Panc1 (cell line): ENCODE measurements around the gene RWDD4. TPM values are rescaled to one million over a fixed set of nuclear protein-coding genes. Genes with fewer than 3 reads are reported as not detected.

Source experiments
- ATAC-seq: fragments of 200-7000 bp; cut with Tn5 transposase; 2 replicates; pipeline ENCODE4 v1.9.1; 2020; ENCODE audit warnings: mild to moderate bottlenecking, moderate library complexity
- BruUV-seq: library from RNA; stranded (reverse); fragments of 400-500 nt; replicated peaks from 2 replicates; lab custom pipeline; 2021; lab: Mats Ljungman, UMichigan
- CTCF ChIA-PET: fragments of 300-600 bp; sonication (Branson Sonifier 250); formaldehyde crosslinking; loops from one replicate; lab custom pipeline; 2022; ENCODE audit warnings: antibody characterized with exemption; lab: Charles Lee
- POLR2A ChIA-PET: fragments of 300-600 bp; sonication (Branson Sonifier 250); formaldehyde crosslinking; loops from one replicate; lab custom pipeline; 2022; ENCODE audit warnings: antibody characterized with exemption; lab: Charles Lee
- DNase-seq: peaks from one replicate; pipeline ENCODE4 v3.0.0-alpha.2; 2010; ENCODE audit warnings: low read depth, low spot score
- H3K27ac ChIP-seq: 2 replicates; pipeline ENCODE4 v1.5.1; 2011; ENCODE audit warnings: mild to moderate bottlenecking, low read length, inconsistent platforms
- H3K27me3 ChIP-seq: fragments of 200-500 bp; sonication (Bioruptor generic); 2 replicates; pipeline ENCODE4 v1.6.0; 2014; ENCODE audit warnings: low read length, inconsistent platforms; ENCODE audit not compliant: control insufficient read depth, insufficient read depth
- H3K36me3 ChIP-seq: fragments of 200-500 bp; sonication (Bioruptor generic); 2 replicates; pipeline ENCODE4 v1.5.1; 2014; ENCODE audit warnings: inconsistent platforms, mild to moderate bottlenecking, low read length, moderate library complexity; ENCODE audit not compliant: control insufficient read depth, insufficient read depth
- H3K4me1 ChIP-seq: 2 replicates; pipeline ENCODE4 v1.5.1; 2011; ENCODE audit warnings: inconsistent platforms, mild to moderate bottlenecking, low read length, moderate library complexity; ENCODE audit not compliant: control insufficient read depth, insufficient read depth
- H3K4me3 ChIP-seq, 2 experiments: 2 replicates each; pipeline ENCODE4 v1.5.1; 2011 to 2012; ENCODE audit warnings: low read depth in 2 of 2, low read length in 2 of 2, mild to moderate bottlenecking in 2 of 2, inconsistent platforms in 1 of 2, moderate library complexity in 1 of 2
- H3K9me3 ChIP-seq: fragments of 200-500 bp; sonication (Bioruptor generic); 2 replicates; pipeline ENCODE4 v1.5.1; 2014; ENCODE audit warnings: low read depth, mild to moderate bottlenecking, inconsistent platforms, low read length, moderate library complexity; ENCODE audit not compliant: control insufficient read depth, insufficient read depth
- POLR2AphosphoS5 ChIP-seq: IDR thresholded peaks from 2 replicates; pipeline ENCODE4 v1.6.1; 2012; ENCODE audit warnings: mild to moderate bottlenecking, low read depth, low read length, moderate library complexity
- SIN3A ChIP-seq: IDR thresholded peaks from 2 replicates; pipeline ENCODE4 v1.6.1; 2012; ENCODE audit warnings: low read depth, mild to moderate bottlenecking, low read length, moderate library complexity, borderline replicate concordance; ENCODE audit not compliant: insufficient read depth
- TCF7L2 ChIP-seq: IDR thresholded peaks from 2 replicates; pipeline ENCODE4 v1.6.1; 2011; ENCODE audit warnings: mild to moderate bottlenecking, low read depth, low read length, inconsistent platforms
- in situ Hi-C: cut with HindIII; loops from 2 replicates; pipeline ENCODE4 v1.10.0; 2016; ENCODE audit warnings: low sequenced_read_pairs, low pct_unique_long_range_greater_than_20kb
- intact Hi-C: fragments of 100-400 bp; cut with micrococcal nuclease; formaldehyde crosslinking; loops from one replicate; pipeline ENCODE4 v1.10.0; 2022; ENCODE audit not compliant: unreplicated experiment
- total RNA-seq: library from RNA; stranded (reverse); gene quantifications from one replicate; pipeline ENCODE4 v1.2.1, GENCODE V29; 2021; ENCODE audit not compliant: unreplicated experiment
- TF ChIP-seq, protein P1 (sequence below), 2 experiments: IDR thresholded peaks; 2 replicates each; pipeline ENCODE4 v1.6.1; 2011 to 2012; ENCODE audit warnings: low read depth in 2 of 2, control low read depth in 1 of 2, low read length in 1 of 2, mild to moderate bottlenecking in 1 of 2, moderate library complexity in 1 of 2; ENCODE audit not compliant: insufficient read depth in 1 of 2
- TF ChIP-seq, protein P2 (sequence below): fragments of 450-650 bp; IDR thresholded peaks from 2 replicates; pipeline ENCODE4 v1.5.1; 2017; ENCODE audit warnings: mild to moderate bottlenecking

The RWDD4 gene
- total RNA-seq, 1 experiment from 2014 or later = 27.4 TPM

DNA sequence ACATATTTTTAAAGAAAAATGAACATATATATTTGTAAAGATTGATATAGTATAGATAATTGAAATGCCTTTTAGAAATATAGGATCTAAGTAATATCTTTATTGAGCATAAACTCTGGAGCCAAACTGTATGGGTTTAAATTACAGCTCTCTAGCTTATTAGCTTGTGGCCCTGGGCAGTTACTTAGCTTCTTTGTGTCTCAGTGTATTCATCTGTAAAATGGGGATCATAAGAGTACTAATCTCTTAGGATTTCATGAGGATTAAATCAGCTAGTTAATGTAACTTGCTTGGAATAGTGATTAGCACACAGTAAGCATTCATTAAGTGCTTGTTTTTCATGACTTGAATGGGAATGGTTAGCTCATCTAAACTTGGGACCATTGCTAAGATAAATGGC lies 32.9 kb upstream of the RWDD4 start:
- POLR2A ChIA-PET = no interaction called here
- DNase-seq (no peak), ATAC-seq (no peak)
- Histone ChIP-seq H3K4me3 (no peak overlapping the region), H3K27ac (no peak overlapping the region), H3K9me3 (no peaks in the 10 kb centered on the region), H3K36me3 (peaks cover 7% of the 10 kb centered on the region; the same call in 1 of the 2 replicates), H3K27me3 (no peaks in the 10 kb centered on the region), H3K4me1 (no peaks in the 10 kb centered on the region)
- CTCF ChIA-PET = no interaction called here
- intact Hi-C loops (no loop called here), in situ Hi-C loops (no loop called here)
- BruUV-seq = no TSS peak
- TF ChIP-seq, protein P1, sequence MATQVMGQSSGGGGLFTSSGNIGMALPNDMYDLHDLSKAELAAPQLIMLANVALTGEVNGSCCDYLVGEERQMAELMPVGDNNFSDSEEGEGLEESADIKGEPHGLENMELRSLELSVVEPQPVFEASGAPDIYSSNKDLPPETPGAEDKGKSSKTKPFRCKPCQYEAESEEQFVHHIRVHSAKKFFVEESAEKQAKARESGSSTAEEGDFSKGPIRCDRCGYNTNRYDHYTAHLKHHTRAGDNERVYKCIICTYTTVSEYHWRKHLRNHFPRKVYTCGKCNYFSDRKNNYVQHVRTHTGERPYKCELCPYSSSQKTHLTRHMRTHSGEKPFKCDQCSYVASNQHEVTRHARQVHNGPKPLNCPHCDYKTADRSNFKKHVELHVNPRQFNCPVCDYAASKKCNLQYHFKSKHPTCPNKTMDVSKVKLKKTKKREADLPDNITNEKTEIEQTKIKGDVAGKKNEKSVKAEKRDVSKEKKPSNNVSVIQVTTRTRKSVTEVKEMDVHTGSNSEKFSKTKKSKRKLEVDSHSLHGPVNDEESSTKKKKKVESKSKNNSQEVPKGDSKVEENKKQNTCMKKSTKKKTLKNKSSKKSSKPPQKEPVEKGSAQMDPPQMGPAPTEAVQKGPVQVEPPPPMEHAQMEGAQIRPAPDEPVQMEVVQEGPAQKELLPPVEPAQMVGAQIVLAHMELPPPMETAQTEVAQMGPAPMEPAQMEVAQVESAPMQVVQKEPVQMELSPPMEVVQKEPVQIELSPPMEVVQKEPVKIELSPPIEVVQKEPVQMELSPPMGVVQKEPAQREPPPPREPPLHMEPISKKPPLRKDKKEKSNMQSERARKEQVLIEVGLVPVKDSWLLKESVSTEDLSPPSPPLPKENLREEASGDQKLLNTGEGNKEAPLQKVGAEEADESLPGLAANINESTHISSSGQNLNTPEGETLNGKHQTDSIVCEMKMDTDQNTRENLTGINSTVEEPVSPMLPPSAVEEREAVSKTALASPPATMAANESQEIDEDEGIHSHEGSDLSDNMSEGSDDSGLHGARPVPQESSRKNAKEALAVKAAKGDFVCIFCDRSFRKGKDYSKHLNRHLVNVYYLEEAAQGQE (IDR thresholded peaks at IDR 0.05; ENCODE audit: insufficient read depth in 1 of 2, low read depth in 2 of 2, low read length in 1 of 2) = no peak
- TF ChIP-seq, protein P2, sequence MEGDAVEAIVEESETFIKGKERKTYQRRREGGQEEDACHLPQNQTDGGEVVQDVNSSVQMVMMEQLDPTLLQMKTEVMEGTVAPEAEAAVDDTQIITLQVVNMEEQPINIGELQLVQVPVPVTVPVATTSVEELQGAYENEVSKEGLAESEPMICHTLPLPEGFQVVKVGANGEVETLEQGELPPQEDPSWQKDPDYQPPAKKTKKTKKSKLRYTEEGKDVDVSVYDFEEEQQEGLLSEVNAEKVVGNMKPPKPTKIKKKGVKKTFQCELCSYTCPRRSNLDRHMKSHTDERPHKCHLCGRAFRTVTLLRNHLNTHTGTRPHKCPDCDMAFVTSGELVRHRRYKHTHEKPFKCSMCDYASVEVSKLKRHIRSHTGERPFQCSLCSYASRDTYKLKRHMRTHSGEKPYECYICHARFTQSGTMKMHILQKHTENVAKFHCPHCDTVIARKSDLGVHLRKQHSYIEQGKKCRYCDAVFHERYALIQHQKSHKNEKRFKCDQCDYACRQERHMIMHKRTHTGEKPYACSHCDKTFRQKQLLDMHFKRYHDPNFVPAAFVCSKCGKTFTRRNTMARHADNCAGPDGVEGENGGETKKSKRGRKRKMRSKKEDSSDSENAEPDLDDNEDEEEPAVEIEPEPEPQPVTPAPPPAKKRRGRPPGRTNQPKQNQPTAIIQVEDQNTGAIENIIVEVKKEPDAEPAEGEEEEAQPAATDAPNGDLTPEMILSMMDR = no peak
- TF ChIP-seq POLR2AphosphoS5 = no peak
- TF ChIP-seq TCF7L2 = no peak
- no peak for TF ChIP-seq SIN3A

DNA sequence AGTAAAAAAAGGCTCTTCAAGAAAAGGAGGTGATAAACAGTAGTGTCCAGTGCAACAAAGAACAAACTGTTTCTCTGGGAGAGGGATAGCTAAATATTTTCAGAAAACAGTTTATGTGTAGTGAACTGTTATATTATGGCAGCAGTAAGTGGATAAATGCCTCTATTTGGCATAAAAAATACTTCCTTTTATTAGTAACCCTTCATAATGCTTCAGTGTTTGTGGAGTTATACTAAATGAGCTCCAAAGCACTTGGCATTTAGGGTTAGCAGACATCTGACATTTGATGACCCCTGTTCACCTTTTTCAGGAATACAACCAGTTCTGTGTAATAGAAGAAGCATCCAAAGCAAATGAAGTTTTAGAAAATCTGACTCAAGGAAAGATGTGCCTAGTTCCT lies 32.0 kb upstream of the RWDD4 start:
- Histone ChIP-seq H3K27ac (no peak overlapping the region), H3K27me3 (no peaks in the 10 kb centered on the region), H3K36me3 (peaks cover 7% of the 10 kb centered on the region; the same call in 1 of the 2 replicates), H3K4me1 (no peaks in the 10 kb centered on the region), H3K9me3 (no peaks in the 10 kb centered on the region), H3K4me3 (no peak overlapping the region)
- BruUV-seq = no TSS peak
- ChIA-PET CTCF (no interaction called here), POLR2A (no interaction called here)
- no peak for ATAC-seq
- in situ Hi-C loops (no loop called here), intact Hi-C loops (no loop called here)
- TF ChIP-seq TCF7L2 (no peak), SIN3A (no peak), POLR2AphosphoS5 (no peak)
- TF ChIP-seq, protein P1 (IDR thresholded peaks at IDR 0.05; ENCODE audit: insufficient read depth in 1 of 2, low read depth in 2 of 2, low read length in 1 of 2) = no peak
- TF ChIP-seq, protein P2 = no peak
- no peak for DNase-seq
